ENCODE data around the gene SLCO3A1.

SLCO3A1 gene

DNA sequence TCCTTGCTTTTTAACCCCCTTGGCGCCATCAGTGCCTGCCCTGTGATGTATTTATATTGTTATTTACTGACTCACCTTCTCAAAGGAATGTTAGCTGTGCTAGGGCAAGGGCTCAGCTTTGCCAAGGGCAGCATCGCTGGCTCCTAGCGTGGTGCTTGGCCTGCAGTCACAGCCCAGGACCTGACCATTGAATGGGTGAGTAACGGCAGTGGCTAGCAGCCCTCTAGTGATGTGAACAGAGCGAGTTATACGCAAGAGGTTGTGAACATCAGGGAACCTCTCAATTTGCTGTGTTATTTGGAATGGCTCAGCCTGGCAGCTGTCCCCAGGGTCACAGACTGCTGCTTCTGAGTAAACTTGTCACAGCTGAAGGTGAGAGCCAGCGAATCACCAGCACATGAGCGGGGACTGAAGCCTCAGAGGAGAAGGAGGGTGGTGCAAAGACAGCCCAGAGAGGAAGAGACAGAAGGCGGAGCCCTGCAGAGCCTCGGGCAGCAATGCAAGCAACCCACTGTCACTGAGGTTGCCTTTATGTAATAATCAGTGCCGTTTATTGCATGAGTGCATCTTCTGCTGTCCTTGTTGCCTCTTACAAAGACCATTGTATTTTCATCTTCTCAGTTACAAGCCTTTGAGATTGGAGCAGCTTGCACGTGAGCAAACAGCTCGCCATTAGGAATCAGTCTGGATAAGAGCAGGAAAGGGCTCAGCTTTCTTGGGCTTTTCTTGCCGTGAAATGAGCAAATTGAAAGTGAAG, 158.3 kb downstream of the SLCO3A1 start:
- peak; percentile 64 for DNase-seq

DNA sequence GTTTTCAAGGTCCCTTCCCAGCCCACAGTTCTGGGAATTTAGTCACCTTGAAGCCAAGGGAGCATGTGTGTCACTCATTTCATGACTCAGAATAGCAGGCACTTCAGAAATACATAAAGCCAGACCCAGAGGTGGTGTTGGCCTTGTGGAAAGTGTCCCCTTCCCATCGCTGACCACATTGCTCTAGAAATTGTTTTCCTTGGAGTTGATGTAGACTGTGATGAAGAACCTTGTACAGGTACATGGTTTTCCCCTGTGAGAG, 158.8 kb downstream of the SLCO3A1 start:
- DNase-seq = peak; percentile 68

DNA sequence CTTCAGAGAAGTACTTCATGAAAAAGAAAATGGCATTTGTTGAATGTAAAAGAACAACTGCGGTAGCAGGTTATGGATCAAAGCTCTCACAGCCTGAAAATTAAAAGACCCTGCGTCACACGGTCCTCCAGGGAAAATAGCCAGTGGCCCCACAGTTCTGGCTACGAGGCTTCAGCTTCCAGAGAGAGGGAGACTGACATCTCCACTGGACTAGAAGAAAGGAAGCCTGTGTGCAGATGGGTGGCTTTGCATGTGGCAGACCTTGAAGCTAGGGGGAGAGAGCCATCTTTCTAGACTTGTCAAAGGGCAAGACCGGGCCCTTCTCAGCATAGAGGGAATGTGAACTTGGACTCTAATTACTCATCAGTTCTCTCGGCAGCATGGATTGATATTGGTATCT, 159.4 kb downstream of the SLCO3A1 start:
- DNase-seq = no peak

DNA sequence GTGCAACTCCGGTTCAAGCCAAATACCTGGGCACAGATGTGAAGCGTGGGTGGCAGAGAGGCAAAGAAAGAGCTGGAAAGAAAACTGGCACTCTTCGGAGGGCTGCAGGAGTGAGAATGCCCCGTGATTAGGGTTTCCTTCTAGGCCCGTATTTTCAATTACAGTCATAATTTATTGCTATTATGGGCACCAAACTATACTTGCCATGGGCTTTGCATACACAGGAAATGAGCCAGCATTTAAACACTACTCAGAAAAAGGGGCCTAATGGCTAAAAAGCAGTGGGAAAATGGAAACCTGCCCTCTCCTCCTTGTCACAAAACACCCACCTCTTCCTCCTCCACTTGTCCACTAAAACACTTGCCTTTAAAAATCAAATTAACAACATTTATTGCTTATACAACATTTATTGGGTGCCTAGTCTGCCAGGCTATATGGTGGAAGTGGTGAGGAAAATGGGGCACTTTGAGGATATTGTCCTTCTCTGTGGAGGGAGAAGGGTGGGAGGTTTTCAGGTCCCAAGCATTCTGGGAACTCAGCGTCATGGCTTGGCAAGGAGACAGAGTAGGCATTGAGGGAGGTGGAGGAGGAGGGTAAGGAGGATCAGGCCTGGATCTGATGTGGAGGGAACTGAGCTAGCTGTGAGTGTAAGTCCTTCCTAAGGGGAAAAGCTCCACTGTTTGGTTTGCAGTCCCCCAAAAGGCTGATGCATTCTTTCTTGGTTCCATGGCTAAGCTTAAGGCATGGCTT, 160.9 kb downstream of the SLCO3A1 start:
- no peak for DNase-seq

DNA sequence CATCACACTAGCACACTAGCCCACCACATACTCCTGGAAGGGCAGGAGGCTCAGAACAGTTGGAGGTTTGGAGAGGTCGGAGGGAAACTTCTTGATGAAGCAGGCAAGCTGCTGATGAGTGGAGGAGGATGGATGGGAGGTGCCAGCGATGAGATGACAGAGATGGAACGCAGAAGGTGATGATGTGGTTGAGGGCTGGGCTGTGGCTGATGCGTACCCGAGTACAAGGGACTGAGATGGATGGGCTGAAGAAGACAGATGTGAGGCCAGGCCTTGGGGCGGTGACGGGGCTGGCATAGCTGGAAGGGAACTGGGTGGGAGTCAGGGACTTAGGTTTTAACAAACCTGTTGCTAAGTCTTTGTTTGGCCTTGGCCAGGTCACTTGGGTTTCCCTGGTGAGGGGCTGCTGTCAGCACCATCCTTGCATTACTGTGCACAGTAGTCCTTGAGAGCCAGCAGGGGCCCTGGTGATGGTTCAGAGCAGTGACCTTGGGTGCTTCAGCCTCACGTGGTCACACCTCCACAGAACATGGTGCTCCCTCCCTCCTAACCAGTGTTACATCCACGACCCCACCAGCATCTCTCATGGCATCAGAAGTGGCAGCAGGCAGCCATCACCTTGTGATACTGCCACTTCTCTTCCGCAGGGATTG, 164.5 kb downstream of the SLCO3A1 start:
- no peak for DNase-seq

DNA sequence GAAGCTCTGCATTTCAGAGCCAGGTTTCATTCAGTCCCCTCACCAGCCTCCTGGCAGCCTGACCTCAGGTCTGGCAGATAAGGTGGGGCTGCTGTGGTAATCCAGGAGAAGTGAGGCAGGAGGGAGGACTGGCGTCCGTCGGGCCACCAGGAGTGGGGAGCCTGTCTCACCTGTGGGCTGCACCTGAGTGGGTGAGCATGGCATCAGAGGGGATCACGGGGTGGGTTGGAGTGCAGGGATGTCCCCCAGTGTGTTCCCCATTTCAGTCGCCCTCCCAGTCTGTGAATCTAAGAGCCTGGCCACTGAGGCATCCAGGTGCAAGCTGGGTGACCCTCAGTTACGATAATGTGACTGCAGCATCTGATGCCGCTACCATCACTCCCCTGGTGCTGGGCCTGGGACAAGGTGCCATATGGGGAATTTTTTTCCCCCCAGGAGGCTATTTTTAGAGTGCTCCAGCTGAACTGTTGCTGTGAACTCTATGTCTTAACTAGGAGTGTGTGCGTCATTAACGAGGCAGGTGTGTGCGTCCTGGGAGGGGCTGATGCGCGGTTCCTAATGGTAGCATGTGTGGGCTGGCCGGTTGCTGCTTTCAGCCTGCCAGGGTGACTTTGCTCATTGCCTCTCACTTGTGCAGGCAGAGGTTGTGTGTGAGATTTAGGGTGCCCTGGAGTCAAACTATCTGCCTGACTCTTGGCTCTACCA, 165.2 kb downstream of the SLCO3A1 start:
- DNase-seq = no peak

DNA sequence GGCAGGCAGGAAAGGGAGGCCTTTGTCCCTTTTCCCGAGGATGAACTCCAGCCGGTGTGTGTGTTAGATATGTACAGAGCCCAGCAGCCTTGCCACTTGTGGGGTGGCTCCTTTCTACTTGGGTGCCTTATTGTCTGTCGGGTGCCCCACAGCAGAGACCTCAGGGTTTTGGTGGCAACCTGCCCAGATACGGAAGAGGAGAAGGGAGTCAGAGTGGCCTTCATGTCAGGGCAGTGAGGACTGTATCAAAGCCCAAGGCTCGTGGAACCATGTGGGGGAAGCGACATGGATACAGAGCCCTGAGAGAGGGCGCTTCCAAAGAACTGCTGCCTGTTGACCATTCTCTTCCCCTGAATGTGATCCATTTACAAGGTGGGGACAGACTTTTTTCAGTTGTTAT, 166.2 kb downstream of the SLCO3A1 start:
- DNase-seq = no peak

DNA sequence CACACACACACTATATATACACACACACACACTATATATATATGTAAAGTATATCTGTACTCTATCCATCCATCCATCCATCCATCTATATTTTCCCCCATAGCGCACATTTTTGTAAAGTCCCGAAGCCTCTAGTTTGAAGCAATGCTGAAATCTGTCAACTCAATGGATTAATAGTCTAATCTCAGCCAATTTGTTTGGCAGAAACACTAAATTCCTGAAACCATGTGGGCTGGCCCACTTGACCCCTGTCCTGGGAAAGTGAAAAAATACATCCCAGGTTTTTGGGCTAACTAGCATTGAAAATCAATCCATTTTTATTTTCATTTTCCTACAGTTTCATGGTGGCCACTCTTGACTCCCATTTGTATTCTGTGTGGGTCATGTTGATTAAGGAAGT, 166.7 kb downstream of the SLCO3A1 start:
- no peak for DNase-seq

DNA sequence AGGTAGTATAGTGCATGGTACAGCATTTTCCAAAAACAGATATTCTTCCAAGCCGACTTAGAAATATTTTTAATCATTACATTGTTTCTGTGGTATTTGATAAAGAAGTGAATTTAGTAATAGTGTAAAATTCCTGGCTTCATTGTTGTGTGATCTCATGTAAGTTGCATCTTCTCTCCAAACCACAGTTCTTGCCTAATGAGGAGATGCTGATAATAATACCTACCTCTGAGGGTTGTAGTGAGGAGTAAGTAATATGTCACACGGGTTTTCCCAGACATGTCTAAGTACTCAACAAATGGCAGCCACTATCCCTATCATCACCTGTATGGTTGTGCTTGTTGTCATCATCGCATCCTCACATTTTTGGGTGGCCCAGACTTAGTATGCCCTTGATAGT, 167.3 kb downstream of the SLCO3A1 start:
- DNase-seq = no peak

DNA sequence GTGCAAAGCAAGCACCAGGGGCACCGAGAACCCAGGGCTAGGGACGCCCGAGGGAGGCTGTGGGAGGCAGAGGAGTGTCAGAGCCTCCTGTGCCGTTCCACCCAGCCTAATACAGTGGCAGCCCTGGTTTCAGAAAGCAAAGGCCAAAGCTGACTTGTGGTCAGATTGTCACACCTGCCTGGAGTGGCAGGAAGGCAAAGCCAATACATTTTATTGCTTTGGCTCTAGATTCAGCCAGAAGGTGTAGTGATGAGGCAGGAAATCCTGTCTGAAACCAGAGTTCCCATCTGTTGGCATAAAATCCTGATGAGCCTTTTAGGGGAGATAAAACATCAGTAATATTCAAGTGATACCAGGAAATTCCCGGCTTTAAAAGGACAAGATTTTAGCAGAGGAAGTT, 168.3 kb downstream of the SLCO3A1 start:
- DNase-seq = no peak

DNA sequence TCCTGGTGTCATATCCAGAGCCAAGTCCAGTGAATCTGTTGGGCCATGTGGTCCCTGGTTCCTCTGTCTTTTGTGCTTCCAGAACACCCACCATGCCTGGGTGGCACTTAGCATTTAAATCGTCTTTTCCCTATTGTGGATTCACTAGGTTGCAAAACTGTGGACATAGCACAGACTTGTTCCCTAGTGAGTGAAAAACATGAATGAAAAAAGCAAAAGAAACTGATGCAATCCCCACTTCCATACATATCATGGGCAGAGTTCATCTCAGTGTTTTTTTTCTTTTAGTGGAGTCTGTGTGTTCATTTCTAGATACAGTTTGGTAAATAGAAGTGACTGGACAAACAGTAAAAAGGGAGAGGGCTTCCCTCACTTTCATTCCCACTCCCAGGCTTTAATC, 170.5 kb downstream of the SLCO3A1 start:
- no peak for DNase-seq

DNA sequence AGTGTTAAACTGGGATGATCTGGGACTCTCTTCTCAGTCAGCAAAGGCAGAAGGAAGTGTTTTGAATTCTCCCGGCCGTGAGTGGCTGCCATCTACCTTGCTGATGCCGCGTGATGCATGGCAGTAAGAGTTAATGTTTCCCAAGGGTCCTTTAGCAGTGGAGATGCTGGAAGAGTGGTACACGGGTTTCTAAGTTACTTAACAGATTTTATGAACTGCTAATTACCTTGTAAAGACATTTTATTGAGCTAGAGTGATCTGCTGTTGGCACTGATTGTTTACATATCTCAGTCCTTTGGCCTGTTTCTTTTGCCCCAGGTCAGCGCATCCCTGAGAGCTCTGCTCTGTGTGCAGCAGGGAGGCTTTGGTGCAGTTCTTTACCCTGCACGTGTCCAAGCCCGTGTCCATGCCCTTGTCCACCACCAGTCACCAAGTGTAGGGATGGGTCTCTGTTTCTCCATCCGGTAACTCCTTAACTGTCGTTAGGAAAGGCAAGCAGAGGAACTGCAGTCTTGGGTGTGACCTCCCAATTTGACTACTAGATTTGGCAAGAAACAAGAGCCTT, 172.3 kb downstream of the SLCO3A1 start:
- DNase-seq = no peak

DNA sequence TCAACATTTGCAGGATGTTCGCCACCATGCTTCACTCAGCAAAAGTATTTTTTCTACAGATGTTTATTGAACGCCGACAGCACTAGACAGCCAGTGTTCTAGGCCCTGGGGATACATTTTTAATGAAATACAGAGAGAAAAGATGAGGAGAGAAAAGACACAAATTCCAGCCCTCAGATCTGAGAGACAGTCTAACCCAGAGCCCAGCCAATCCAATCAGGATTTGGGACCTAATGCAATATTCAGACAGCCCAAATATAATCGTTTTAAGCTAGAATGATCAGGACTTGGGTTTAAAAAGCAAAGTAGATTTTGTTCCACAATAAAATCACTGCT, 174.8 kb downstream of the SLCO3A1 start:
- no peak for DNase-seq

DNA sequence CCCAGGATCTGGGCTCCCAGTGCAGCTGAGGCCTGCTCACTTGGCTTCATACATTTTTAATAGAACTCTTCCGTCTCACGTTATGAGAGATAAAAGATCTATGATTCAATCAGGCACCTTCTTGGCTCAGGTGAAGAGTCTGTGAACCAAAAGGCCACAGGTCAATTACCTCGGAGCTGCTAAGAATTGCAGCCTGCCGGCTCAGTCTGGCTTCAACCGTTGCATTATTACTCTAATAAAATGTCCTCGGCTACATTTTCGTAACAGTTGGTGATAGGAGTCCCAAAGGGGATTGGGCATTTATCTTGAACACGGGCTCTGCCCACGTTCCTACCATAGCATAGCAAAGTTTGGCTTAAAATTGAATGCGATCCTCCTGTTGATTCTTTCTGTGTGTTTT, 176.3 kb downstream of the SLCO3A1 start:
- no peak for DNase-seq

DNA sequence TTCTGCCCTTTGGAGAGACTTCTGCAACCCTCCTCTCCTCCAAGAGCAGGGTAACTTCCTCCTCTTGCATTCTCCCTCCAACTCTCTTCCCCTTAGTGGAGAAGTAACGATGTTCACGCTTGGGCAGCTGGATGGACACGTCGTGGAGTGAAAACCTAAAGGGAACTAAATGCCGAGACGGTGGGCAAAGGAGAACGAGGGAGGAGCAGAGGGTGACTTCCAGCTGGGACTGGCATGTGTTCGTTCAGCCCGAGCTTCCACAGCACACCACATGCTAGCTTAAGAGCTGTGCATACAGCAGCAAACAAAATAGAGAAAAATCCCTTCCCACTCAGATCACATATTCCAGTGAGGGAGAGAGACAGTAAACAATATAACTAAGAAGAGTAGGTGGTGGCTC, 179.8 kb downstream of the SLCO3A1 start:
- peak; percentile 25 for DNase-seq

DNA sequence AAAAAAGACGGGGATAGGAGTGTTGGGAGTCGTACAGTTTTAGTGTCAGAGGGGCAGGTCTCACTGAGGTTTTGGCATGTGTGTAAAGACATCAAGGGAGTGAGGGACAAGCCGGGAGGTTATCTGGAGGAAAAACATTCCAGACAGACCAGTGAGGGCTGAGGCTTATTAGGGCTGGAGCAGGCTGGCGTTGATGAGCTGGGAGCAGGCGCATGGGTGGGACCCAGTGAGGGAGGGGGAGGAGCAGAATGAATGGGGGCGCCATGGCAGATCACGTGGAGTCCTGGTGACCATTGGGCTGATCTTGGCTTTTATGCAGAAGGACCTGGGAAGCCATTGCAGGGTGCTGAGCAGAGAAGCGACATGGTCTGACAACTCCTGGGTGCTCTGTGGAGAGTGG, 180.2 kb downstream of the SLCO3A1 start:
- DNase-seq = no peak

DNA sequence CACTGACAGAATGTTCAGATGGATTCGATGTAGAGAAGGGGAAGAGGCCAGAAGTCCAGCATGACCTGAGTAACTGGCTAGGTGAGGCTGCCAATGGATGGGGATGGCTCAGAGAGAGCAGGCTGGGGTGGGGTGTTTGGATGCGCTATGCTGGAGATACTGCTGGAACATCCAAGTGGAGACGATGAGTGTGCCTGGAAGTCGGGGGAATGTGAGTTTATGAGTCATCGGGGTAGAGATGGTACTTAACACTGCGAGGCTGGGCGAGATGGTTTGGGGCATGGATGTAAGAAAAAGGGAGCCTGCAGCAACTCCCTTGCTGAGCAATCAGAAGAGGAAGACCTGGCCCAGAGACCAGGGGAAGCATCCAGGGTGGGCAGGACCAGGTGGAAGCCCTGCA, 180.7 kb downstream of the SLCO3A1 start:
- DNase-seq = no peak

DNA sequence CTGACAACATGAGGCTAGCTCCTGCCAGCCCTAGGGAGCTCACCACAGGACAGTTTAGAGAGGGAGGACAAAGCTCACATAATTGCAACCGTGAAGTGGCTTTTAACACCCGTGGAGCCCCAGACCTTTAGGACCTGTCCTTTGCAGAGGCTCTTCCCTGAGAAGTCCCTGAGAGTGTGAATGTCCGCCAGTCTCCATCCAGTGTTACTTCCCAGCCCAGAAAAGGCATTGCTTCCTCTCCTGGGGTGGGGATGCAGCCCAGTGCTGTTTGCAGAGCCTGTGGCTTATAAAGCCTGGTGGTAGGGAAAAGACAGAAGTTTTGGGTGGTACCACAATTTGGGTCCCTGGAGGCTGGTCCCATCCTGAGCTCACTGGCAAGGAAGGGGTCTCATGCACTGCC, 182.0 kb downstream of the SLCO3A1 start:
- no peak for DNase-seq

DNA sequence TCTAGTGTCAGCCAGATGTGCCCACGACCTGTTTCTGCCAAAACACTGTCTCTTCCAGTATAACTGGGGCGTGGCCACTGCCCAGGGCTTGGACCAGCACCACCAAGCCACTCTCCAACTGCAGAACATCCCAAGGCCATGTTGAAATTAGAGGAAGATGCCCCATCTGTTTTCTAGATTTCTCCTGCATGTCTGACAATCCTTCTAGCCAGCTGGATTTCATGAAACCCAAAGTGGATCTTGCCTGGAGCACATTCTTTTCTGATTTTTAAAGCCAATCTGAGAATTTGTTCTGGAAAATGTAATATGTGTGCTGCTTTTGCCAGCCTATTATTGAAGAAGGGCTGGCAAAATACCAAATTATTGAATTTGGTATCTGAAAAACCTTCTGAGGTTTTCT, 182.5 kb downstream of the SLCO3A1 start:
- DNase-seq = no peak

DNA sequence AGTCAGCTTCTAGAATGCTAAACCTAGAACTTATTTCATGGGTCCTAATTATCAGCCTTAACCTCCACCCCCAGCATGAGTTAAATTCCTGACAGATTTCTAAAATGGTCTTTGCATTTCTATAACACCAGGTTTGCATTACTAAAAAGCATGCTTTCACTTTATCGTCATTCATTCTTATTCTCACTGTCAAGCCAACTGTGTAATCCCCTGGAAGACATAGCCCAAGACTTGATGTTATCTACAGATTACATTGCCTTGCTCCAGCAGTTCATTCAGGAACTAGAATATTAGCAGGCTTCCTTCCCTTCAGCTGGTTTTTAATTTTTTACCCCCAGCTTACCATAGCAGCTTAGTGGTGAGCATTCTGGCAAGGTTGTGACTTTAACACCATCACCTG, 184.0 kb downstream of the SLCO3A1 start:
- DNase-seq = no peak

DNA sequence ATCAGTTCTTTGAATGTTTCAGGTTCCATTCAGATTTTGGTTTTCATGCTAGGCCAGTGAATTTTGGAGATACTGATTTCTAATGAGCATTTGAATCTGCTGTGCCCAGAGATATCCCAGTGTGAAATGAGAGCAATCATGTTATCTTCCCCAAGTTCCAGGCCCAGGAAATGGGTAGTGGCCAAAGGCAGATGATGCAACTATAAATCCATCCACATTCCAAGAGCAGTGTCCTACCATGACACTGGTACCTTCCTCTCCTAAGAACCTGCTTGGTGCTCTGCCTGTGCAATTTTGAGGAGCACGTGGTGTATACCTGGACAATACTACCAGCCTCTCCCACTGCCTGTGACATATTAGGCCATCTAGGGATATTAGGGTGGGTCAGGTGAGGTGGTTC, 186.8 kb downstream of the SLCO3A1 start:
- no peak for DNase-seq

DNA sequence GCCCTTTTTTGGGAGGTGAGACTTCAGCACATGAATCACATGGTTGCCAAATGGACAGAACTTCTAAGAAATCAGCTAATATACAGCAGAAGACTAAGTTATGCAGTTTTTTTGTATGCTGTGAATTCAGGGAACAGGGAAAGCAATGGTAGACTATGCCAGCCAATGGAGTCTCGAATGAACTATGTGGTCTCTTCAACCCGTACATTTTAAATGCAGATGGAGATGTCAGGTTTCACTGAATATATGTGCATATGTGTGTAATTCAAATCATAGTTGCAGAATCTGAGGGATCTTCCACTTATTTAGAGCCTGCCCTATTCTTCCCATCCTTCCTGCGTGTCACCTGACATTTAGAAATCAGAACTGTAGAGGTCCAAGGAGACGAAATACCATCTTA, 187.9 kb downstream of the SLCO3A1 start:
- DNase-seq = no peak

DNA sequence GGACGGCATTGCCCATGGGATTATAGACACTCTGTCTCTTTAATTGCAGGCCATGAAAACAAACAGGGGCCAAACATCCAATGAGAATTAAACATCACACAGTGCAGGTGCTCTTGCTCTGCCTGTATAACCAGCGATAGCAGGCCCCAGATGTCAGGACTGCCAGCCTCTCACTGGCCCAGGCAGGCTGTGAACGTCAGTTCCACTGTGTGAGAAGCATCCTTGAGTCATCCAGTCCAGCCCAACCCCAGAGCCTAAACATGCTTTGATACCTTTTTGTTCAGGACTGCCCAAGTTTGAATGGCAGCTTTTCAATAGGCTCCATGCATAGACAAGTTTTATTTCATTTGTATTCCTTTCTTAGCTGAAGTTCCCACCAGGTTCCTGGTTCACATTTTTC, 189.8 kb downstream of the SLCO3A1 start:
- no peak for DNase-seq
